Measurements from ENCODE around the gene MAN2C1. TPM values are rescaled to one million over a fixed set of nuclear protein-coding genes. Genes with fewer than 3 reads are reported as not detected.
"Not testable (repeated sequence)": the region's sequence is repeated elsewhere in the genome, so short reads cannot be mapped to it uniquely, and the experiment has no call there.

MAN2C1 gene
- polyA plus RNA-seq (ENCODE audit: insufficient read length in 3 of 3), result 100 to 1,000 TPM; 105 to 232 (median 172) TPM
- long read RNA-seq, donor 1, partial matches to known transcripts, result 0 of 6 reads
- long read RNA-seq, donor 1, other reads (novel, unspliced or antisense), result 0 of 6 reads
- long read RNA-seq, donor 2, transcript MAN2C1-245 (1 exons, 444 nt), result major isoform, 6 of 9 reads
- long read RNA-seq, donor 2, partial matches to known transcripts, result 0 of 9 reads
- long read RNA-seq, donor 2, other reads (novel, unspliced or antisense), result 0 of 9 reads
- long read RNA-seq, donor 3, partial matches to known transcripts, result 0 of 5 reads
- long read RNA-seq, donor 3, other reads (novel, unspliced or antisense), result 0 of 5 reads
- long read RNA-seq, donor 4, transcript MAN2C1-245 (1 exons, 444 nt), result major isoform, 11 of 17 reads
- long read RNA-seq, donor 4, partial matches to known transcripts, result 0 of 17 reads
- long read RNA-seq, donor 4, other reads (novel, unspliced or antisense), result 0 of 17 reads
- long read RNA-seq, donor 5, partial matches to known transcripts, result 0 of 3 reads
- long read RNA-seq, donor 5, other reads (novel, unspliced or antisense), result 0 of 3 reads
- long read RNA-seq, donor 6, transcript MAN2C1-245 (1 exons, 444 nt), result major isoform, 8 of 14 reads
- long read RNA-seq, donor 6, partial matches to known transcripts, result 0 of 14 reads
- long read RNA-seq, donor 6, other reads (novel, unspliced or antisense), result 0 of 14 reads
- long read RNA-seq, donor 7, partial matches to known transcripts, result 0 of 7 reads
- long read RNA-seq, donor 7, other reads (novel, unspliced or antisense), result 0 of 7 reads
- long read RNA-seq, donor 8, partial matches to known transcripts, result 0 of 3 reads
- long read RNA-seq, donor 8, other reads (novel, unspliced or antisense), result 0 of 3 reads
- long read RNA-seq, donor 9, partial matches to known transcripts, result 0 of 10 reads
- long read RNA-seq, donor 9, other reads (novel, unspliced or antisense), result 0 of 10 reads
- long read RNA-seq, donor 10, transcript MAN2C1-245 (1 exons, 444 nt), result major isoform, 5 of 8 reads
- long read RNA-seq, donor 10, partial matches to known transcripts, result 0 of 8 reads
- long read RNA-seq, donor 10, other reads (novel, unspliced or antisense), result 0 of 8 reads
- long read RNA-seq, donor 11, partial matches to known transcripts, result 0 of 5 reads
- long read RNA-seq, donor 11, other reads (novel, unspliced or antisense), result 0 of 5 reads
- long read RNA-seq, donor 12, transcript MAN2C1-245 (1 exons, 444 nt), result major isoform, 12 of 19 reads
- long read RNA-seq, donor 12, partial matches to known transcripts, result 0 of 19 reads
- long read RNA-seq, donor 12, other reads (novel, unspliced or antisense), result 0 of 19 reads
- long read RNA-seq, donor 13, transcript MAN2C1-245 (1 exons, 444 nt), result major isoform, 12 of 18 reads
- long read RNA-seq, donor 13, partial matches to known transcripts, result 0 of 18 reads
- long read RNA-seq, donor 13, other reads (novel, unspliced or antisense), result 0 of 18 reads
- long read RNA-seq, donor 14, result 0 reads
- long read RNA-seq, donor 15, result 0 reads
- long read RNA-seq, donor 16, partial matches to known transcripts, result 0 of 6 reads
- long read RNA-seq, donor 16, other reads (novel, unspliced or antisense), result 0 of 6 reads

GRCh38 chr15:75367913-75368688 is at the start of gene MAN2C1:
MAN2C1 (minus strand) TSS chr15:75368607; CDS start chr15:75368583, 24 bp downstream.
- DNase-seq, result peak; percentile 94

DNA sequence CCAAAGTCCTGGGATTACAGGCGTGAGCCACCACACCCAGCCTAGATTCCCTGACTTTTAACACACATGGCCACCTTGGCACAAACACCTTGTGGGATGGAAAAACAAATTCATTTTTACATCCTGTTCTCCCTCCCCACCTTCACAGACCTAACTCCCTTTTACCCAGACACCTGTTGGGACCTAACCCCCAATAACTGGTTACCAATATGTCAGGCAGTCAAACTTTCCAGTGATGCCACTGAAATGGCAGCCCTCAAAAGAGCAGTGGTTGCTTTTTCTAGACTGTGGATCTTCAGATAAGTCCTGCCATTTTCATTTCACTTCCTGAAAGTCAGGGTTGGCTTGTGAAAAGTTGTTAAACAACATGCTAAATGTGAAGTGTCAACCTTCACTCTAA is 48.2 kb upstream of the MAN2C1 start:
- no peak for DNase-seq

DNA sequence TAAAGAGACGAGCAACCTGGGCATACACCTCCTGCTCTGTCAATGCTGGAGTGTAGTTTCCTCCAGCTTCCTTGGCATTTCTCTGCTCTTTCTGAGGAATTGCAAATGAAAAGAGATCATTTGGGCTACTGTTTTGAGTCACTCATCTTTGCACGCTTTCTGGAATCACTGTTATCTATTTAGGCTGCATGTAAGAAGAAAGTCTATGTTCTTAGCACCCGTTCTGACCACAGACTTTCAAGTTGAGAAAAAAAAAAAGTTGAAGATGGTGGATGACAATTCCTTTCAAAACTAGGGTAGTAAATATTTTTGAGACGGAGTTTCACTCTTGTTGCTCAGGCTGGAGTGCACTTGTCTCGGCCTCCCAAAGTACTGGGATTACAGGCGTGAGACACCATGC is 41.8 kb upstream of the MAN2C1 start:
- no peak for DNase-seq

DNA sequence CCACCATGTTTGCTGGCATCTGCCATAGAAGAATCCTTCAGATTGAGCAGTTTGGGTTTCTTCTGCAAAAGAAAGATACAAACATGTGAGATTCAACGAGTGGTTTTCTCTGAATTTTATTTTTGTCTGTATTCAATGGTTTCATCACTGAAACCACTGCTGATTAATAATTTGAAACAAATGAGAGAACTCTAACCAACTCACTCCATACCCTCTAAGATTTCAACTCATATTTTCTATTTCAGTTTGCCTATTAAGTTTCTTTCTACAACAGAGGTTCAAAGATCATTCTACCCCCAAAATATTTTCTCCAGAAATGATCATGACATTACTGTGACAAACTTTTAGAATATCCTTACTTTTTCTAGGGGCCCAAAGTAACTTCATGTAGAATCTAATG is 38.7 kb upstream of the MAN2C1 start:
- no peak for DNase-seq

DNA sequence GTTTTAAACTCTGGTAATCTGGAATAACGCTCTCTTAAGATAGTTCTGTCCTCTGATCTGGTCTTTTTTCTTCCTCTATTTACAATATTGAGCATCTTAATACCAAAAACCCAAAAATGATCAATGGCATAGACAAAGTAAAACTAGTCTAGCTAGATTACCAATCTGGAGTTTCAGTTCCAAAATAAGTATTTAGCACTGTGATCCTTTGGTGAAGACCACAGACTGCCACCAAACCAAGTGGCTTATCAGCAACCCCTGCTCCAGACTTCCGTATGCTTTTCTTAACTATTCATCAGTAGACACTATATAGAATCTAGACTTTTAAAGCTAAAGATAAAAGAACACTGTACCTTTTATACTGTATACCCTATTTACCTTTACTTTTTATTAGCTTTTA is 35.5 kb upstream of the MAN2C1 start:
- no peak for DNase-seq

DNA sequence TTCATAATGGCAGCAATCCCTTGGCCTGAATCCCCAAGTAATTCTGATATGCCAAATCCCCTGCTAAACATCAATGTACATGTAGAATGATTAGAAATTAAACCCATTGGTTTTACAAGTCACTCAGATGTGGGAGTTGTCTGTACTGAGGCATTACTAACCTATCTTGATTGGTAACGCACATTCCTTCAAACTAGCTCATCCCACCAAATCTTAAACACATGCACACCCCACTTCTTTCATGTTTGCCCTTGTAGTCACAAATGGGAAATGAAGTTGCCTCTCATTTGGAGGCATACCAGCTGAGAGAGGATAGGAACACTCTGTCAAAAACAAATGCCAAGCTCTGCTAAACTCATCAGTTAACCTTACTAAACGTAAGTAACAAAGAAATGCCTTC is 29.1 kb upstream of the MAN2C1 start:
- no peak for DNase-seq

DNA sequence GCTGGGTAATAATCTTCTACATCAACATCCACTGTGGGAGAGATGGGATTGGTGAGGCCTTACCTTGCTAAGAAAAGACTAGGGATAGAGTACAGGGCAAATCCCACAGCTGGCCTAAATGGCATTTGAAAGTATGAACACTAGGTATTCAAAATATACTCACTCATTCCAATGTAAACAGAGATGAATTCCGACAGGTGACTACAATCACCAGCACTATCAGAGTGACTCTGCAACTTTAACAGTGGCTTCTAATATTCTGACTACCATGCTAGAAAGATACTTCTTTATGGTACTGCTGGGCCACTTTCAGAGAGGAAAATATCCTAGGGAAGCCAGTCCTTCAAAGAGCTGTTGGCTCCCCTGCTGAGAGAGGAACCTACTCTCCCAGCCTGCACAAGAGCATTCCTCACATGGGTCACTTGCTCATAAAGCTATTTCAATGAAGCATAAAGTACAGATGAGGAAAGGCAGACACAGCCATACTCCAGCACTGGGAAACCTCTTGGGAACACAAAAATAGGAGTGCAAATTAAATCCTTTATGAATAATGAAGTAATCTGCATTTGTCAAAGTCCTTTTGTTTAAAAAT is 21.5 kb upstream of the MAN2C1 start:
- no peak for DNase-seq

DNA sequence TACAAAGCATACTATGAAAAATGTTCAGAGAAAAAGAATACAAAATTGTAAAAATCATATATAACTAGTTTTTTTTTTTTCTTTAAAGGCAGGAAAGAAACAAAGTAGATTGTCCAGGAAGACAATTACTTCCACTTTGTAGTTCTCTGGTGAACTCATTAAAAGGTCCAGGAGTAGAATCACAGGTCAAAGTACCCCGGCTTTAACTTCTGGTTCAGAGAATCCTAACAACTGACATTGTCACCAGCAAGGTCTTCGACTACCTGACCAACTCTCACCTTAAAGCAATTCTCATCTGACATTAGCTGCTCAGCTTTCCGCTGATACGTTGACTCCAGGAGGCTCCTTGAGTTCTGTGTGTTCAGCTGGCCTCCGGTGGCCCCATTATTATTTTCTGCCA is 15.6 kb upstream of the MAN2C1 start:
- DNase-seq, result not testable (repeated sequence)

DNA sequence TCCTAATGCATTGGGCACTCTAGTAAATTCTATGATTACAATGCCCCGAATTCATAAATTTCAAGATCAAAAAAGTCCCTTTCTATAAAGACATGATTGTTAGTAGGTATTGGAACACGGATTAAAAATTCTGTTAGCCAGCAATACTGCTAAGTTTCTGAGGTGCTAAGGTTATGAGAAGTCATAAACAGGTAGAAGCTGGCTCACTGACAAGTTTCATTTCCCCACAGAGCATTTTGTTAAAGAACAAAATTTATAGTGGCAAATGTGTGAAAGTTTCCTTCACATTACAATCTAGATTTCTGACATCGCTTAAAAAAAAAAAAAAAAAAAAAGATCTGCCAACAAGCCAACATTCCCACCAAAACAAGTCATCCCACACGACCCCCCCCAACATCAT is 12.4 kb upstream of the MAN2C1 start:
- no peak for DNase-seq

DNA sequence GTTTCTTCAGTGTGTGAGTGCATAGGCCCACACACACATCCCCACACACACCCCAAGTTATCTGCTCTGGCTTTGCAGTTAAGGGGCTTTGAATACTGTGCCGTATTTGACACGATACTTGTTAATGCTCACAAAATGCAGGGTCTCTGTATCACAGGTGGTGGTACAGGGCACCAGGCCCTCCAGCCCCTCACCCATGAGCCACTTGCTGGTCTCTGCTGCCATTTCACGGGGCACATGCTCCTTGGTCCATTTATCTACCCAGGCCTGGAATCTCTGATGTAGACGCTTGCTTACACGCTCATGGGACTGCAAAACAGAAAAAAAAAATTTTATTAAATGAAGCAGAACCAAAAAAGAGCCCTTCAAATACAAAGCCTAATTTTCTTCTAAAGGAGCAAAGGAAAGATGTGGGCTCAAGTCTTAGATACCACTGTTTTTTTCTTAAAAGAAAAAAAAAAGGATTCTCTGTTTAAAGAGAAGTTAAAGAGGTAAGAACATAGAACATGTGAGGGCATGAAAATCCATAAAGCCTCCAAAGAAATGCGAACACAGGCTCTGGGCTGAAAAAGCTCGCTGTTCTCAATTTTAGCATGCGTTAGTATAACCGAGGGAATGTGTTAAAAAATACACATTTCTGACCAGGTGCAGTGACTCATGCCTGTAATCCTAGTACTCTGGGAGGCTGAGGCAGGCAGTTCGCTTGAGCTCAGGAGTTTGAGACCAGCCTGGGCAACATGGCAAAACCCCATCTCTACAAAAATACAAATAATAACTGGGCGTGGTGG is 3.7 kb upstream of the MAN2C1 start:
- no peak for DNase-seq

DNA sequence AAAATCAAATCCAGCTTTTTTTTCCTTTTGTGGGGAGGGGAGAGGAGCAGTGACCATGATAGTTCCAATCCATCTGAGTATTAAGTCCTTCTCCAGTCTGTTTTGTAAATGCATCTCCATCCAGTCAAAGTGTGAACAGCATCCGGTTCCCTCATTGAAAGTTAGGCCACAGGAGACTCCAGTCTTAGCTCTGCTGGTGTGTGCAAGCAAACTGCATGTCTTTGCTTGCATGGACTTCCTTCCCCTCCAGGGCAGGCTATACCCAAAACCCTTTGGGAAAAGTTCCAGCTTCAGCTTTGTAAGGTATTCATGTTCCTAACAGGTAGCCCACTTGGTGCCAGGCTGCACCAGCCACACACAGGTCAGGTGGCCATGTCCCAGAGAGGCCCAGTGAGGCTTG is 3.1 kb upstream of the MAN2C1 start:
- no peak for DNase-seq

- DNase-seq, result no peak
Measured at GRCh38 chr15:75369897-75370581, 1.6 kb upstream of the MAN2C1 start.

- no peak for DNase-seq
Measured at GRCh38 chr15:75368689-75369239, 357 bp upstream of the MAN2C1 start.

GRCh38 chr15:75367406-75367912 is 948 bp downstream of the MAN2C1 start:
- DNase-seq, result no peak

GRCh38 chr15:75367006-75367405 is 1.4 kb downstream of the MAN2C1 start:
- no peak for DNase-seq

DNA sequence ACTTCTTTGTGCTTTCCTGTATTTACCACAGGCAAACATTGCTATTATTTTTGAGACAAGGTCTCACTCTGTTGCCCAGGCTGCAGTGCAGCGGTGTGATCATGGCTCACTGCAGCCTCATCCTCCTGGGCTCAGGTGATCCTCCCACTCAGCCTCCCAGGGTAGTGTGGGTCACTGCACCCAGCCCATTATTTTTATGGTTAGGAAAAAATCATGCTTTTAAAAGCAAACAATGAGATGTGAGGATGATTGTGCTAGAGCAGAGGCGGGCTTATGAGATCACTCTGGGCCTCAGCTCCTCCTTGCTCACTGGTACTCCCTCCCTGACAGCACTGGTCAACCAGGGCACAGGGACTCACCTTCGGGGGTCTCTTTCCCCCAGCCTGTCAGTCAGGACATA is 2.2 kb downstream of the MAN2C1 start:
- no peak for DNase-seq

DNA sequence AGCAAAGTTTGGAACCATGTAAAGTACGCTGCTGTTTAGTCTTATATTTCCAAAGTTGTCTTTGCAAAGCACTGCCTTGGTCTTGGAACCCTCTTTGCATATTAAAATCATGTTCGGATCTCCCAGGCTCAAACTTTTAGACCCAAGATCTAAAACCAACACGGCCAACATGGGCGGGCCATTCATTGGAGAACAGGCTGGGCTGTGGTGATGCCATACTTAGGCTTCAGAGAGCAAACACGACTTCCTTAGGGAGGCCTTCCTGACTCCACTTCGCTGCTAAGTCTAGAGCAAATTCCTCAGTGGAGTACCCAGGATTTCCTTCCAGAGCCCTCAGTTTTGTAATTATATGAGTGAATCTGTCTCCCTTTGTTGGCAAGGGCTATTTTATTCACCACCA is 3.5 kb downstream of the MAN2C1 start:
- DNase-seq, result no peak

GRCh38 chr15:75363786-75364185 is 4.6 kb downstream of the MAN2C1 start:
- DNase-seq, result no peak
